Esophagus squamous epithelium (tissue), 4 donors: ENCODE data around the gene LRRC59.

Experiments used
- POLR2A ChIP-seq, 4 donors: fragments of 450-650 bp; IDR thresholded peaks; one replicate each; pipeline ENCODE4 v1.6.1; 2017; ENCODE audit warnings: antibody characterized with exemption in 4 of 4, mild to moderate bottlenecking in 4 of 4, moderate library complexity in 3 of 4
- TF ChIP-seq, protein P1 (sequence below), 6 experiments: fragments of 450-650 bp in 4 of 6; fragments of 200-600 bp in 2 of 6; sonication (generic) in 2 of 6; IDR thresholded peaks; one replicate each; pipeline ENCODE4 v1.5.1; 2016 to 2019; ENCODE audit warnings: antibody characterized with exemption in 6 of 6, mild to moderate bottlenecking in 4 of 6, moderate library complexity in 4 of 6

DNA sequence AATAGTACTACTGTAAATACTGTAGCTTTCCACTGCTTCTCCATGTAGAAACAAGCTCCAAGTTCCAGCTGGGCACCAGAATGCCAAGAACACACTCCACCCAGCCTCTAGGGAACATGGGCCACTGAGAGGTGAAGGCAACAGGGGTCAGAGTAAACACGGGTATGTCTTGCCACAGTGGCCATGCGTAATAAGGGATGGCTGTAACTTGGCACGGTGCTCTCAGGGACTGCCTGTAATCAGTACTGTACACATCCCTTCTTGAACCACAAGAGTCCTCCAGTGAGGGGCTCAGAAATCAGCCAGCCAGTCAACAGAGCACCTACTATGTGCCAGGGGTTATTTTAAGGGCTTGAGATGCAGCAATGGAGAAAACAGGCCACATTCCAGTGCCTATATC is 10.8 kb downstream of the LRRC59 start:
- TF ChIP-seq, protein P1, sequence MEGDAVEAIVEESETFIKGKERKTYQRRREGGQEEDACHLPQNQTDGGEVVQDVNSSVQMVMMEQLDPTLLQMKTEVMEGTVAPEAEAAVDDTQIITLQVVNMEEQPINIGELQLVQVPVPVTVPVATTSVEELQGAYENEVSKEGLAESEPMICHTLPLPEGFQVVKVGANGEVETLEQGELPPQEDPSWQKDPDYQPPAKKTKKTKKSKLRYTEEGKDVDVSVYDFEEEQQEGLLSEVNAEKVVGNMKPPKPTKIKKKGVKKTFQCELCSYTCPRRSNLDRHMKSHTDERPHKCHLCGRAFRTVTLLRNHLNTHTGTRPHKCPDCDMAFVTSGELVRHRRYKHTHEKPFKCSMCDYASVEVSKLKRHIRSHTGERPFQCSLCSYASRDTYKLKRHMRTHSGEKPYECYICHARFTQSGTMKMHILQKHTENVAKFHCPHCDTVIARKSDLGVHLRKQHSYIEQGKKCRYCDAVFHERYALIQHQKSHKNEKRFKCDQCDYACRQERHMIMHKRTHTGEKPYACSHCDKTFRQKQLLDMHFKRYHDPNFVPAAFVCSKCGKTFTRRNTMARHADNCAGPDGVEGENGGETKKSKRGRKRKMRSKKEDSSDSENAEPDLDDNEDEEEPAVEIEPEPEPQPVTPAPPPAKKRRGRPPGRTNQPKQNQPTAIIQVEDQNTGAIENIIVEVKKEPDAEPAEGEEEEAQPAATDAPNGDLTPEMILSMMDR (IDR thresholded peaks at IDR 0.05), result no peak
- no peak for TF ChIP-seq POLR2A (IDR thresholded peaks at IDR 0.05)
